GM19025 (cell line): ENCODE measurements around the gene CHN2.

Source experiments
- ATAC-seq: cut with Tn5 transposase; IDR thresholded peaks from one replicate; pipeline ENCODE4 v1.9.1; 2021; ENCODE audit warnings: mild to moderate bottlenecking, low read depth, moderate library complexity; ENCODE audit not compliant: unreplicated experiment

Gene CHN2

GRCh38 chr7:29216128-29216527 is 21.6 kb downstream of the CHN2 start:
- no peak for ATAC-seq

- ATAC-seq, result no peak
These were observed 22.5 kb downstream of the CHN2 start for GRCh38 chr7:29217113-29217512.

GRCh38 chr7:29224726-29225125 is 30.2 kb downstream of the CHN2 start:
- ATAC-seq, result no peak

DNA sequence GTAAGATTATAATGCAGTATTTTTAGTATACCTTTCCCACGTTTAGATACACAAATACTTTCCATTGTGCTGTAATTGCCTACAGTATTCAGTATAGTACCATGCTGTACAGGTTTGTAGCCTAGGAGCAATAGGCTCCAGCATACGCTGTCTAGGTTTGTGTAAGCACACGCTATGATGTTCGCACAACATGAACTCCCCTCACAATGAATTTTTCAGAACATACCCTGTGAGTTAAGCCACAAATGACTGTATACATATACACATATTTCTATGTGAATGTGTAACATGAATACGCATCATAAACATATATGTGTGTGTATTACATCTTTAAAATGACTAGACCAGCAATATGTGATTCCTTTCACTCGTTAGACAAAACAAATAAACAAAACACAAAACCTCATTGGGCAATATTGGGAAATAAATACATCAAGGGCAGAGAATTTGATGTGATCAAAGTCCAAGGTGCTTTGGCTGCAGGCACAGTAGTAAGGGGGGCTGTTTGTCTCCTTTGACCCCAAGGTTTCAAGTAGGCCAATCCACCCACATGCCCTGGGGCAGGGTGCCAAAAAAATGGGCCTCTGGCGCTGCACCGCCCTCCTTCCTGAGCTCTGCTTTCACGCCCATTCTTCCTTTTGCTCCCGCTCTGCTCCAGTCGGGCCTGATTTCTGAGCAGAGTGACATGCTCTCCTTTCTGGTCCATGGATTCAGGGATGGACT is 33.9 kb downstream of the CHN2 start:
- no peak for ATAC-seq

DNA sequence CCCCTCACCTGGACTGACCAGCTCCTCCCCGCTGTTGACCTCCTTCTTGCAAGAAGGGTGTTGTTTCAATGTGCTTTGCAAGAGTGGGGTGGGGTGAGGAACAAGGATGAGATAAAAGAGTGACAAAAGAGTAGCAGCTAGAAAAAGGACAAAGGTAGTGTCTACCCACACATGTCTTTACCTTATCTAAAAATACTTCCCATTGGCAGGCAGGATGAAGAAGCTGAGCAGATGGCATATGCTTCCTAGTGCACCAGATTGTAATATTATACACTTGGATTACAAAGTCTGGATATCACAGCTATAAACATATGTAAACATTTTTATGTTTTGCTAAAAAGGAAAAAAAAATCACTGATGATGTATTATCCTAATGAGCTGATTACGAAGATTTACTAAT is 34.5 kb downstream of the CHN2 start:
- ATAC-seq, result no peak

DNA sequence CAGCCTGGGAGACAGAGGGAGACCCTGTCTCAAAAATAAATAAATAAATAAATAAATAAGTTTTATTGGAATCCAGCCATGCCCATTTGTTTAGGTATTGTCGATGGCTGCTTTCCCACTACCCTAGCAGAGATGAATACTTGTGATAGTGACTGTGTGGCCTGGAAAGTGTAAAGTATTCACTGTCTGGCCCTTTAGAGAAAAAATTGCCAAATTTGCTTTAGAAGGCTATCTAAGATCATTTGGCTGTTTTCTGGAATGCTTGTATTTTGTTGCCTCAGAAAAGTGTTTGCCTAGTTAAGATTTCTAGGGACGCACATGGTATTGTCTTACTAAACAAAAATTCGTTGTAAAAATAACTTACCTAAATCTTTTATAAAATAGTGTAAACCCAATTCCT is 35.4 kb downstream of the CHN2 start:
- no peak for ATAC-seq

GRCh38 chr7:29230871-29231345 is 36.3 kb downstream of the CHN2 start:
- no peak for ATAC-seq

- no peak for ATAC-seq
These were observed 37.2 kb downstream of the CHN2 start for GRCh38 chr7:29231671-29232232.

DNA sequence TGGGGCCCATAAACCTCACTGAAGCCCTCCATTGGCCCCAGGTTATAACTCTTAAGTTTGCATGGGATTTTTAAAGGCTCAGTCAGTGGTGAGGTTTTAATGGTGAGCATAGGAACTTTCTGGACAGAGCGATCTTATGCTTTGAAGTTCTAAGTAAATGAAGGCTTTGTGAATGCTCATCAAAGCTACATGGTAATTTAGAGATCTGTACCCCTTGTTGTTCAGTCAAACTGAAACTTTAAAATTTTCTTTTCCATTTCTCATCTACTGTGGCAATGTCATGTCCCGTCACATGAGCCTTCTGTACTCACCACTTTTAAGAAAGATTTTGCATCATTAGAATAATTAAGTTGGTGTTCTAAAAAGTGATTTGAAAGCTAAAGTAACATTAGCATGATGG is 39.9 kb downstream of the CHN2 start:
- ATAC-seq, result no peak

- no peak for ATAC-seq
These were observed 41.6 kb downstream of the CHN2 start for GRCh38 chr7:29236071-29236580.

- ATAC-seq, result no peak
These were observed 42.1 kb downstream of the CHN2 start for GRCh38 chr7:29236649-29237048.

- ATAC-seq, result no peak
These were observed 42.9 kb downstream of the CHN2 start for GRCh38 chr7:29237489-29237888.

DNA sequence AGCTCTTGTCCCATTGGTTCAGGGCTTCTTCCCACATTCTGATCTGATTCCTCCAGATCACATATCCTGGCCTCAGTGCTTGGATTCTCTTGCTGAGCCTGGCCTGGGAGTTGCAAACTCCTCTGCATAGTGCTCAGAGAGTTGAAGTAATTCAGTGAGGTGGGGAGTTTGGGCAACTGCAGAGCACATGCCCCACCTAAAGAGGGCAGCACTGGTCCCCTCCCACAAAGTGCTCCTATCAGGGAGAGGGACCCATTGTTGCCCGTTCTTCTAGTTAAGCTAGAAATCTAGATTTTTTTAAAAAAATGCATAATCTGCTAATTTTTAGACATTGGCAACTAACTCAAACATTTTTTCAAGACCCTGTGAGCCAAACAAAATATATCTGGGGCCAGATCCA is 45.1 kb downstream of the CHN2 start:
- no peak for ATAC-seq

DNA sequence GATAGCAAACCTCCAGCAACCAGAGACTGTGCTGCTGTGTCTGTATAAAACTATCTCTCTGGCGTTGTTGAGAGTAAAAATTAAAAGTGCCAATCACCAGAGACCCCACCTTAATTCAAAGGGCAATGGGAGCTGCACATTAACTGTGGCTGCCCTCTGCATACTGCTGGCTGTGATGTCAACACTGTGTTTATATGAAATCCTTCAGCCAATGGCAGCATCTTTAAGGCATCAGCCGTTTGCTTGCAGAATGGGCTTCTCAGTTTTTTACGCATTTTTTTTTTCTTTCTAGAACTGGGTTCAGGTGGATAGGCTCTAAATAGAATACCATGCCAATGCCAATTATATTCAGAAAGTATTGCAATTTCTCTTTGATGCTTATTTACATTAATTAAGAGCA is 47.7 kb downstream of the CHN2 start:
- ATAC-seq, result no peak

DNA sequence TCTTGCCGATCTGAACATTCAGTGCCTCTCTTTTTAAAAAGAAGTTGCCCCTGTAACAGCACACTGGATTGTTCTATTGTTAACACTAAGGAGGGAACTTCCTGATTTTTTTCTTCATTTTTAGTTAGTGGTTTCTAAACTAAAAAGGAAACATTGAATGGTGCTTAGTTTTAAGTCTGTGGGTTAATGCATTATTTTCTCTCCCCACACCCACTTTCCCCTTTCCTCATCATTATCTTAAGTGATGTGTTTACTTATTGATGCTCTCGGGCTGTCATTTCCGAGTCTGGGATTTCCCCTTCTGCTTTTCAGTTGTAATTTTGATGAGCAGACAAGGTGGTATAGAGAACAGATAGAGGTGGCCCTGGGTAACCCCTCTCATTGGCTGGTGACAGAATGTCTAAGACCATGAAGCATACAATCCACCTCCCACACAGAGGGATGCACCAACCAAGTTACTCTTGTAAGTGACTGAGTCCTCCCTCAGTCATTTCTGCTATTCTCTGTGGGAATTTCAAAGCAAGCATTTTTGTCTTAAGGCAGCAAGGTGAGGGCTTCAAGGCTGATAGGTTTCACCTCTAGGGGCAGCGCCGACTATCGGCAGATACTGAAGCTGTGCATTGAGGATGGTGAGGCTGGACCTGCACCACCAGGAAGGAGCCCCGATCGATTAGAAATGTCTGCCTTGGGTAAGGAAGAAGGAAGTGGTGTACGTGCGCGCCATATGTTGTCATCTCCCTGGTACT is 49.5 kb downstream of the CHN2 start:
- no peak for ATAC-seq

- no peak for ATAC-seq
These were observed 52.8 kb downstream of the CHN2 start for GRCh38 chr7:29247224-29247962.

- no peak for ATAC-seq
These were observed 53.3 kb downstream of the CHN2 start for GRCh38 chr7:29247963-29248236.

DNA sequence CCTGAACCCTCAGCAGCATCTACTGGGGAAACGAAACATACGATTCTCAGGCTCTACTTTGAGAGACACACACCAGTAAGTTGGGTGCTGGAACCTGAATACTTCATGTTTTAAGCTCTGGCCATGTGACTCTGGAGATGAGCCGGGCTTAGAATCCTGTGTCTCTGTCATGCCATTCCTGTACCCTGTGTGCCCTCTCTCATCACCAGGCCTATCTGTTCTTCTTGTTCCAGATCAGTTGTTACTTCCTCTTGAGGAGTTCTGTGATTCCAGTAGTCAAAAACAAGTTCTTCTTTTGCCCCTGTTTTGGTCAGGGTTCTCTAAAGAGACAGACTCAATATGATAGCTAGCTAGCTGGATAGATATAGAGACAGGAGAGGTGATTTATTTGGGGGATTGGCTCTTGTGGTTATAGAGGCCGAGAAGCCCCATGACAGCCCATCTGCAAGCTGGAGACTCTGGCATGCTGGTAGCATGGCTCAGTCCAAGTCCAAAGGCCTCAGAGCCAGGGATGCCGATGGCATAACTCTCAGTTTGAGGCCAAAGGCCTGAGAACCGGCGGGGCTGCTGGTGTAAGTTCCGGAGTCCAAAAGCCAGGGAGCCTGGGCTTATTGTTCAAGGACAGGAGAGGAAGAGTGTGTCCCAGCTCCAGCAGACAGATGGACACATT is 54.3 kb downstream of the CHN2 start:
- no peak for ATAC-seq

DNA sequence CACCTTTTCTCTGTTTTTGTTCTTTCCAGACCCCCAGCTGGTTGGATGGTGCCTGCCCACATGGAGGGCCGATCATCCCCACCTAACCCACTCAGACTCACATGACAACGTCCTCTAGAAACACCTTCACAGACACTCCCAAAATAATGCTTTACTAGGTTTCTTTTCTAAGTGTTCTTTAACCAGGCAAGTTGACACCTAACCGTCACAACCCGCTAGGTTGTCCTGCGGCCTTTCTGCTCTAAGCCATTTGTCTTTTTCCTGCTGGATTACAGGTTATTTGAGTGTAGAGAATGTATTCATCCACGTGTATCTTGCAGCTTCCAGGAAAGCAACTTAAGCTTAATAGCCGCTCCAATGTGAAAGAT is 54.8 kb downstream of the CHN2 start:
- no peak for ATAC-seq

DNA sequence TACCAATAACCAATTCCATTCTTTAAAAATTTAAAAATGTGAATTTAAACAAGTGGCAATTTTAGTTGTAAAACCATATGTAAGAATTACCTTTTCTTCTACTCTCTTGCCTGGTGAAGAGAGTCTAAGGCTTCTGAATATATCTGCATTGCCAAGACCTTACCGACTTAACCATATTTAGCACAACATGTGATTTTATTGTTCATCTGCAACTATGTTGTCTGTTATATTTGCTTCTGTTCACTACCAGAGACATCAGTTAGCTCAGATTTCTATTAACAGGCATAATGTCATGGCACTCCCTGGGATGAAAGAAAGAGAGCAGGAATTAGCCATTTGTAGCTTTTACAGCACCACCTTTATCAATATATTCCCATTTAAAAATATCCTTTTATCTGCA is 55.3 kb downstream of the CHN2 start:
- ATAC-seq, result no peak

- no peak for ATAC-seq
These were observed 58.6 kb downstream of the CHN2 start for GRCh38 chr7:29253225-29253624.
